GM12864 (cell line): ENCODE data around the gene CCDC33.

Source experiments
- DNase-seq: peaks from one replicate; pipeline ENCODE4 v3.0.0-alpha.2; 2011; ENCODE audit warnings: low read depth
- H3K4me3 ChIP-seq: 2 replicates; pipeline ENCODE4 v1.5.1; 2011; ENCODE audit warnings: mild to moderate bottlenecking, low read depth, low read length, control low read depth
- TF ChIP-seq, protein P1 (sequence below): IDR thresholded peaks from 2 replicates; pipeline ENCODE4 v1.5.1; 2011; ENCODE audit warnings: low read depth, mild to moderate bottlenecking, moderate library complexity, low read length, control low read depth, inconsistent platforms; ENCODE audit errors: missing control alignments

Gene CCDC33

DNA sequence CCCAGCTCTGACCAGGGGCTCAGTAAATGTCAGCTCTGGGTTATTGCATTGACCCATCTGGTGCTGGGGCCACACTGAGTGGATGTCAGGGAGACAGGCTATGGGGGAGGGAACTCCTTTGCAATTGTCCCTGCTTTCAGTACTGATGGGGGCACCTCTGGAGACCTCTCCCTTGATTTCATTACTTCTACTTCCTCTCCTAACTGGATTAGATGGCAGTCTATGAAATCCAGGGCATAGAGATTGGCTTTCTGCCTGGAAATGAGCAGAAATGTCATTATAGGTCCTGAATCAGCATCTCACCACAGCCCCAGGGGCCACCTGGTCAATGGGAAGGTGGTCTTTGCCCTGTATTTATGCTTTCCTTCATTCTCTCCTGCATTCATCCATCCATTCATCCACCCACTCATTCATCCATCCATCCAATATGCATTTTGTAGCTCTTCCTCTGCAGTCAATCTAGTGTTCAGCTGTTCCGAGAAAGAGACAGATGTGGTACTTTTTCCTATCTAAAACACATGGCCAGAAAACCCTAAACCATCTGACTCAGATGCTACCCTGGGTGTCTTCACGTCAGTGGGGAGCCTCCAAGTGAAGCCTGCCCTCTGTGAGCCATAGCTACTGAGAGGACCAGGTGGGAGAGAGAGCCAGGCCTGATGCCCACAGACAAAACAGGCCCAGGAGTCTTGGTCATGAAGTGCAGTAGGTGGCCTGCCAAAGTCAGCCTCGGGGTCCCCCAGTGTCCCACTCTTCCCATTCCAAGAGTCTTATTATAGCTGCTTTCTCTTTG lies 57.1 kb downstream of the CCDC33 start:
- no peak for DNase-seq
- TF ChIP-seq, protein P1, sequence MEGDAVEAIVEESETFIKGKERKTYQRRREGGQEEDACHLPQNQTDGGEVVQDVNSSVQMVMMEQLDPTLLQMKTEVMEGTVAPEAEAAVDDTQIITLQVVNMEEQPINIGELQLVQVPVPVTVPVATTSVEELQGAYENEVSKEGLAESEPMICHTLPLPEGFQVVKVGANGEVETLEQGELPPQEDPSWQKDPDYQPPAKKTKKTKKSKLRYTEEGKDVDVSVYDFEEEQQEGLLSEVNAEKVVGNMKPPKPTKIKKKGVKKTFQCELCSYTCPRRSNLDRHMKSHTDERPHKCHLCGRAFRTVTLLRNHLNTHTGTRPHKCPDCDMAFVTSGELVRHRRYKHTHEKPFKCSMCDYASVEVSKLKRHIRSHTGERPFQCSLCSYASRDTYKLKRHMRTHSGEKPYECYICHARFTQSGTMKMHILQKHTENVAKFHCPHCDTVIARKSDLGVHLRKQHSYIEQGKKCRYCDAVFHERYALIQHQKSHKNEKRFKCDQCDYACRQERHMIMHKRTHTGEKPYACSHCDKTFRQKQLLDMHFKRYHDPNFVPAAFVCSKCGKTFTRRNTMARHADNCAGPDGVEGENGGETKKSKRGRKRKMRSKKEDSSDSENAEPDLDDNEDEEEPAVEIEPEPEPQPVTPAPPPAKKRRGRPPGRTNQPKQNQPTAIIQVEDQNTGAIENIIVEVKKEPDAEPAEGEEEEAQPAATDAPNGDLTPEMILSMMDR = no peak
- no peak overlapping the region for H3K4me3 ChIP-seq

DNA sequence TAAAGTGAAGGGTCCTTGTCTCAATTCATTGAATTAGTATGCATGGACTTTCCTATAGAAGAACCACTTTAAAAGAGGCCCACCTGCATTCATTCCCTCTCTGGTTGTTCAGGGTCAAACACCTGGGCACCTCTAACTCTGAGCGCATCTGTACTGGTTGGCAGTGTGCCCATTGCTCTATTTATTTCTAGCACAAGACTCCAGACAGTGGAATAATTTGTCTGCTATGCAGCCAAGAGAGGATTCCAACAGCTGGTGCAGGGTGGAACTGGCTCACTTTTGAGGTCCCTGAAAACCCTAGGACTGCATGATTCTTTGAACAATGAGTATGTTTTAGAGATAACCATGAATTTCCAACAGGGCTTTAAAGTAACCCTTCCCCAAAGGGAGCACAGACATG lies 57.9 kb downstream of the CCDC33 start:
- TF ChIP-seq, protein P1 = no peak
- H3K4me3 ChIP-seq = no peak overlapping the region
- DNase-seq = no peak

DNA sequence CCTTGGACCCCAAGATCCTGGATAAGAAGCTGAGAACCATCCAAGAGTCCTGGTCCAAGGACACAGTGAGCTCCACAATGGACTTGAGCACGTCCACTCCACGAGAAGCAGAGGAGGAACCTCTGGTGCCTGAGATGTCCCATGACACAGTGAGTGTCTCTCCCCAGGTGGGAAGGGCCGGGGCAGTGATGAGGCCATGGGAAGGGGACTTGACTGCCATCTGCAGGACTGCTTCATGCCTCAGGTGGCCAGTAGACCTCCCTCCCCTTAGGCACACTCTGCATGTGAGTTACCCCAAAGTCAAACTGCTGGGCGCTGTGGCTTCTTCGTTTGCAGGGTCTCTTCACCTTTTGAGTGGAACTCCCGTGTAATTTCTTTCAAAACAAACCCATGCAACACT lies 59.7 kb downstream of the CCDC33 start:
- no peak overlapping the region for H3K4me3 ChIP-seq
- TF ChIP-seq, protein P1 = peak; percentile 11
- DNase-seq = no peak

DNA sequence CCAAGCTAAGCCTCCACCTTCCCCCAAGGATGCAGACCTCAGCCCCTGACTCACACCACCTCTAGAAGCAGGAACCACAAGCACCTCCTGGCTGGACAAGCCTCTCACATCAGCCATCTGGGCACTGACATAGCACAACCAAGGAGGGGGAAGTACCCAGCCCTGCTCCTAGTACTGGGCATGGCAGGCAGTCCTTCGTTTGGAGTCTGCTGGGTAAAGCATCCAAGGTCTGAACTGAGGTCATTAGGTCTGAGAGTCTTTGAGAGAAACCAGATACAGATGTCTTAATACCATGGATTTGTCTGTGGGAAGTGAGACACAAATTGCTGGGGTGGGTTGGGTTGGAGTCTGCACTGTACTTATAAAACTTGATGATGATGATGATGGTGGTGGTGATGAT lies 61.8 kb downstream of the CCDC33 start:
- DNase-seq = no peak
- TF ChIP-seq, protein P1 = no peak
- no peak overlapping the region for H3K4me3 ChIP-seq

DNA sequence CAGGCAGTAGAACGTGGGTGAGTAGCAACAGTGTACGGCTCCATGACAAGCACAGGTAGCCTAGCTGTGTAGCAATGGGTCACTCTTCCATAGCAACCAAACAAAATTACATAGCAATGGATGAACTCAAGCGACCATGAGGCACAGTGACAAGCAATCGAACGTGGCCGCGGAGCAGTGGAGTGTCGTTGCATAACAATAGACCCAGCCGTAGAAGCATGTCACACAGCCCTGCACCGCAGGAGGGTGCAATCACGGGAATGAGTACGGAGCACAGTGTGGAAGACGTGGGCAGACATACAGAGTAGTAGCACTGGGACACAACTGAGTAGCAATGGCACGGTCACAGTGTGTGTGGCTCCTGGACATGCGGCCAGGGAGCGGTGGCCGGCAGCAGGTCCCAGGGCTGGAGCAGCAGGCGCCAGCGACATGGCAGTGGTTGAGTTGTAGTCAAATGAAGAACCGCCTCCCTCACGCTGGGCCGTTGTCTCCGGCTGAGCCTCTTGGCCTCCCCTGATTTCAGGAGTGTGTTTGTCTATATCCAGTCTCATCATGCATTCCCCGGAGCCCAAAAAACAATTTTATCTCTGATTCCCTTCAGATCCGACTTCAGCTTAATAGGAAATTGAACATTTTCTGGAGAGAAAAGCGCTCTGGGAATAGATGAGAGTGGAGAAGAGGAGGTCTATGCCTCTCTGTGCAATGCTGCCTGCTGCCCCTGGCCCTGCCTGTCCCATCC lies 64.1 kb downstream of the CCDC33 start:
- H3K4me3 ChIP-seq = no peak overlapping the region
- DNase-seq = no peak
- TF ChIP-seq, protein P1 = no peak

DNA sequence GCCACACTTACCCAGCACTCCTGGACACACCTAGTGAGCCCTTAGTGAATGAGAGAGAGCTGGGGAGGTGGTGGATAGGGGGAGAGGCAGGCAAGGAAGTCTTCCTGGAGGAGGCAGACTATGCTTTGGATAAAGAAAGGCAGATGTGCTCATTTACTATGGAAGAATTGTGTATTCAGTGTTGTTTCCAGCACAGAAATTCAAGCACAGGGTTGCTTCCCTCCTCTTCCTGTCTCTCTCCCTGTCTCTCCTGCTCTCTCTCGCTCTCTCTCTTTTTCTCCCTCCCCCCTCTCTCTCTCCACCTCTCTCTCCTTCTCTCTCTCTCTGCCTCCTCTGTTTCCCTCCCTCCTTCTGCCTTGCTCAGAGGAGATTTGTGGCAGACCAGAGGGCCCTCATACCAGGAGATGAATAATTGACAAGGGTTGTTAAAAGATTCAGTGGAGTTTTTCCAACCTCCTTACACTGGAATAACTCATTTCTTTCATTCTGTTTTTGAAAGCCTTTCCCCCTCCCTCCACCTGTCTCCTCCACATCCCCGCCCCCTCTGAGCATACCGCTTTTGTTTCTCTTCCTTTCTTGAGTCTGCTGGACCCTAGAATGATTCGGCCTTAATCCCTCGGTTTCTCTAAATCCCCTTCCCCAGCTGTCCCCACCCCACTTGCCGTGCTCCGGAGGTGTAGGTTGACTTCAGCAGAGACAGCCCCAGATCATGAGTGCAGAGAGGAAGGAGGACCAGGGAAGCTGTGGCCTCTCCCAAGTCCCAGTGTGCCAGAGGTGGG lies 65.6 kb downstream of the CCDC33 start:
- H3K4me3 ChIP-seq = no peak overlapping the region
- TF ChIP-seq, protein P1 = no peak
- no peak for DNase-seq
